Keratinocyte (primary cell): ENCODE results near the gene LIN7B. TPM values are rescaled to one million over a fixed set of nuclear protein-coding genes. Genes with fewer than 3 reads are reported as not detected.

Experiments used
- DNase-seq: peaks from one replicate; pipeline ENCODE4 v3.0.0-alpha.2; 2011; ENCODE audit warnings: low read depth, missing footprints, low spot score
- FAIRE-seq: peaks from 2 replicates; lab custom pipeline; 2011; peaks lifted over from hg19 to GRCh38; lab: Jason Lieb, UNC
- H2AFZ ChIP-seq: 2 replicates; pipeline ENCODE4 v1.6.0; 2012; ENCODE audit warnings: low read length, control low read depth, inconsistent platforms; ENCODE audit not compliant: control insufficient read depth
- H3K27ac ChIP-seq: 2 replicates; pipeline ENCODE4 v1.5.1; 2011; ENCODE audit warnings: low read length; ENCODE audit not compliant: control insufficient read depth, insufficient read depth
- H3K27me3 ChIP-seq: 3 replicates; pipeline ENCODE4 v1.6.0; 2011; ENCODE audit warnings: low read length; ENCODE audit not compliant: control insufficient read depth, insufficient read depth; ENCODE audit errors: extremely low read depth
- H3K36me3 ChIP-seq, 2 experiments: 2 replicates in 1 of 2; 3 replicates in 1 of 2; pipeline ENCODE4 v1.5.1; 2011; ENCODE audit warnings: low read length in 2 of 2, mild to moderate bottlenecking in 1 of 2; ENCODE audit not compliant: control insufficient read depth in 2 of 2, insufficient read depth in 2 of 2; ENCODE audit errors: extremely low read depth in 1 of 2
- H3K4me1 ChIP-seq: 3 replicates; pipeline ENCODE4 v1.5.1; 2011; ENCODE audit warnings: low read length; ENCODE audit not compliant: control insufficient read depth, insufficient read depth; ENCODE audit errors: extremely low read depth
- H3K4me2 ChIP-seq: 3 replicates; pipeline ENCODE4 v1.6.0; 2011; ENCODE audit warnings: low read depth, low read length; ENCODE audit not compliant: control insufficient read depth, insufficient read depth; ENCODE audit errors: extremely low read depth
- H3K4me3 ChIP-seq, 3 experiments: fragments of 200-600 bp in 1 of 3; sonication (generic) in 1 of 3; 2 replicates in 2 of 3; 3 replicates in 1 of 3; pipeline ENCODE4 v1.5.1; 2011 to 2016; ENCODE audit warnings: low read length in 3 of 3, mild to moderate bottlenecking in 3 of 3, control low read depth in 2 of 3, inconsistent platforms in 1 of 3, low read depth in 1 of 3, mixed read lengths in 1 of 3, mixed run types in 1 of 3, moderate library complexity in 1 of 3; ENCODE audit not compliant: control insufficient read depth in 2 of 3, insufficient read depth in 2 of 3; ENCODE audit errors: extremely low read depth in 1 of 3
- H3K79me2 ChIP-seq: 2 replicates; pipeline ENCODE4 v1.6.0; 2012; ENCODE audit warnings: low read length; ENCODE audit not compliant: control insufficient read depth, insufficient read depth
- H3K9ac ChIP-seq: 3 replicates; pipeline ENCODE4 v1.6.0; 2011; ENCODE audit warnings: low read length; ENCODE audit not compliant: control insufficient read depth, insufficient read depth; ENCODE audit errors: extremely low read depth
- H3K9me1 ChIP-seq: 3 replicates; pipeline ENCODE4 v1.6.0; 2011; ENCODE audit warnings: low read length; ENCODE audit not compliant: control insufficient read depth, insufficient read depth; ENCODE audit errors: extremely low read depth
- H3K9me3 ChIP-seq: 2 replicates; pipeline ENCODE4 v1.5.1; 2012; ENCODE audit warnings: low read depth, low read length; ENCODE audit not compliant: control insufficient read depth
- H4K20me1 ChIP-seq: 3 replicates; pipeline ENCODE4 v1.6.0; 2011; ENCODE audit warnings: low read length; ENCODE audit not compliant: control insufficient read depth, insufficient read depth; ENCODE audit errors: extremely low read depth
- CTCF ChIP-seq, 3 experiments: IDR thresholded peaks in 1 of 3; conservative IDR thresholded peaks in 1 of 3; optimal IDR thresholded peaks in 1 of 3; 2 replicates in 2 of 3; 3 replicates in 1 of 3; pipeline versions ENCODE3 to v1.5.1; 2011; ENCODE audit warnings: low read length in 3 of 3, mild to moderate bottlenecking in 3 of 3, moderate library complexity in 2 of 3, control low read depth in 1 of 3, inconsistent platforms in 1 of 3; ENCODE audit not compliant: insufficient read depth in 2 of 3; ENCODE audit errors: extremely low read depth in 1 of 3
- EZH2 ChIP-seq: IDR thresholded peaks from one replicate; pipeline ENCODE4 v1.6.1; 2012; ENCODE audit warnings: inconsistent platforms, mild to moderate bottlenecking, low read length, moderate library complexity
- dilution Hi-C: fragments of 300-500 bp; cut with MboI; formaldehyde crosslinking; loops from one replicate; pipeline ENCODE4 v1.7.0; 2020; ENCODE audit warnings: low sequenced_read_pairs; ENCODE audit not compliant: extremely low pct_ligation_motif_present
- polyA plus RNA-seq, 5 experiments: library from polyadenylated mRNA; depleted of rRNA in 3 of 5; stranded (reverse) in 3 of 5; stranded (forward) in 1 of 5; unstranded in 1 of 5; fragments of >200 nt; gene quantifications; 1 replicate in 1 of 5; 2 replicates in 3 of 5; 3 replicates in 1 of 5; pipeline versions ENCODE4 v1.2.1 to v1.2.3, GENCODE V29; 2011 to 2012; ENCODE audit warnings: missing spikeins in 2 of 5, low read depth in 1 of 5, low replicate concordance in 1 of 5

Gene LIN7B
- polyA plus RNA-seq, 1 donor (not counting 4 experiments of a cell fraction or from before 2014, with no cell fraction given) = 1.6 TPM

- FAIRE-seq (no peak), DNase-seq (no peak)
- H3K9me3 ChIP-seq = no peaks in the 10 kb centered on the region
- peak overlapping the region; percentile 87 for H3K27ac ChIP-seq
- H3K9ac ChIP-seq = peak overlapping the region; percentile 83
- no peaks in the 10 kb centered on the region for H3K27me3 ChIP-seq
- H2AFZ ChIP-seq = peak overlapping the region; percentile 83
- H3K4me3 ChIP-seq = peak overlapping the region; percentile 55 to 85 (median 83)
- dilution Hi-C loops = no loop called here
- no peaks in the 10 kb centered on the region for H3K36me3 ChIP-seq
- H3K4me2 ChIP-seq = peak overlapping the region; percentile 98
- no peaks in the 10 kb centered on the region for H4K20me1 ChIP-seq
- no peaks in the 10 kb centered on the region for H3K9me1 ChIP-seq
- TF ChIP-seq EZH2 = no peak
- TF ChIP-seq CTCF (optimal IDR thresholded peaks at IDR 0.05 in 1 of 3, IDR thresholded peaks at IDR 0.05 in 1 of 3, conservative IDR thresholded peaks at IDR 0.05 in 1 of 3; ENCODE audit: extremely low read depth in 1 of 3, insufficient read depth in 2 of 3, low read length in 3 of 3) = no peak
- H3K4me1 ChIP-seq = peaks cover 17% of the 10 kb centered on the region
- no peaks in the 10 kb centered on the region for H3K79me2 ChIP-seq
Measured at GRCh38 chr19:49117677-49118564, 3.8 kb downstream of the LIN7B start.

GRCh38 chr19:49118565-49119410 is 4.6 kb downstream of the LIN7B start, which contains the start of gene C19orf73:
Gene C19orf73 (minus strand): TSS chr19:49119143. CDS start chr19:49119022, 121 bp downstream.
- Histone ChIP-seq H3K9ac (peak within 1 kb of the TSS; percentile 83), H3K4me2 (peak within 1 kb of the TSS; percentile 98), H3K4me1 (peaks cover 15% of the 10 kb centered on the region), H3K9me3 (no peaks in the 10 kb centered on the region), H3K79me2 (no peaks in the 10 kb centered on the region), H3K4me3 (peak within 1 kb of the TSS; percentile 55 to 85 (median 83)), H3K9me1 (no peaks in the 10 kb centered on the region), H3K36me3 (no peaks in the 10 kb centered on the region), H2AFZ (peak within 1 kb of the TSS; percentile 83), H3K27ac (peak within 1 kb of the TSS; percentile 87), H4K20me1 (no peaks in the 10 kb centered on the region), H3K27me3 (no peaks in the 10 kb centered on the region)
- dilution Hi-C loops = no loop called here
- FAIRE-seq (no peak), DNase-seq (peak; percentile 59)
- TF ChIP-seq CTCF (optimal IDR thresholded peaks at IDR 0.05 in 1 of 3, IDR thresholded peaks at IDR 0.05 in 1 of 3, conservative IDR thresholded peaks at IDR 0.05 in 1 of 3; ENCODE audit: extremely low read depth in 1 of 3, insufficient read depth in 2 of 3, low read length in 3 of 3) (no peak), EZH2 (no peak)
